Measurements from ENCODE around the gene STXBP3.
"Not testable (repeated sequence)": the region's sequence is repeated elsewhere in the genome, so short reads cannot be mapped to it uniquely, and the experiment has no call there.

STXBP3 gene

GRCh38 chr1:108732398-108732797 lies 14.1 kb upstream of the STXBP3 start:
- no peak for DNase-seq

GRCh38 chr1:108734171-108734865 lies 12.2 kb upstream of the STXBP3 start:
- DNase-seq: no peak

- no peak for DNase-seq
Measured at GRCh38 chr1:108742253-108742652, 4.2 kb upstream of the STXBP3 start.

- no peak for DNase-seq
Measured at GRCh38 chr1:108745980-108746381, 493 bp upstream of the STXBP3 start.

- peak; percentile 61 for DNase-seq
Measured at GRCh38 chr1:108747171-108747850, 837 bp downstream of the STXBP3 start.

- DNase-seq: no peak
Measured at GRCh38 chr1:108747898-108748297, 1.4 kb downstream of the STXBP3 start.

- no peak for DNase-seq
Measured at GRCh38 chr1:108749081-108749480, 2.6 kb downstream of the STXBP3 start.

GRCh38 chr1:108750476-108751181 lies 4.2 kb downstream of the STXBP3 start:
- DNase-seq: no peak

GRCh38 chr1:108753363-108753762 lies 6.9 kb downstream of the STXBP3 start:
- no peak for DNase-seq

GRCh38 chr1:108758796-108759195 lies 12.3 kb downstream of the STXBP3 start:
- DNase-seq: no peak

- DNase-seq: no peak
Measured at GRCh38 chr1:108767115-108767514, 20.6 kb downstream of the STXBP3 start.

GRCh38 chr1:108767708-108768107 lies 21.2 kb downstream of the STXBP3 start:
- no peak for DNase-seq

- DNase-seq: no peak
Measured at GRCh38 chr1:108777839-108778238, 31.4 kb downstream of the STXBP3 start.

GRCh38 chr1:108779455-108779854 lies 33.0 kb downstream of the STXBP3 start:
- no peak for DNase-seq

GRCh38 chr1:108780937-108781574 lies 34.6 kb downstream of the STXBP3 start:
- no peak for DNase-seq

GRCh38 chr1:108781575-108781944 lies 35.1 kb downstream of the STXBP3 start:
- DNase-seq: not testable (repeated sequence)

GRCh38 chr1:108785264-108785663 lies 38.8 kb downstream of the STXBP3 start:
- no peak for DNase-seq

- DNase-seq: no peak
Measured at GRCh38 chr1:108785880-108786279, 39.4 kb downstream of the STXBP3 start.

GRCh38 chr1:108791790-108792189 lies 45.3 kb downstream of the STXBP3 start:
- DNase-seq: no peak

- no peak for DNase-seq
Measured at GRCh38 chr1:108792420-108792819, 45.9 kb downstream of the STXBP3 start.

GRCh38 chr1:108799001-108799400 lies 52.5 kb downstream of the STXBP3 start:
- no peak for DNase-seq

- no peak for DNase-seq
Measured at GRCh38 chr1:108801101-108801500, 54.6 kb downstream of the STXBP3 start.

GRCh38 chr1:108803548-108803947 lies 57.1 kb downstream of the STXBP3 start:
- DNase-seq: no peak

GRCh38 chr1:108808438-108808837 lies 62.0 kb downstream of the STXBP3 start:
- no peak for DNase-seq

All from GDM1 (cell line).